A673 (cell line): Measurements from ENCODE around the gene PRKAG2. TPM values are rescaled to one million over a fixed set of nuclear protein-coding genes. Genes with fewer than 3 reads are reported as not detected.

Source experiments
- BruUV-seq: library from RNA; stranded (reverse); fragments of 400-500 nt; replicated peaks from 2 replicates; lab custom pipeline; 2021; lab: Mats Ljungman, UMichigan
- CTCF ChIA-PET: fragments of 300-600 bp; sonication (Branson Sonifier 250); formaldehyde crosslinking; loops from one replicate; lab custom pipeline; 2022; ENCODE audit warnings: antibody characterized with exemption; lab: Charles Lee
- POLR2A ChIA-PET: fragments of 300-600 bp; sonication (Branson Sonifier 250); formaldehyde crosslinking; loops from one replicate; lab custom pipeline; 2022; ENCODE audit warnings: antibody characterized with exemption; ENCODE audit not compliant: low non-redundant PET; lab: Charles Lee
- DNase-seq: peaks from one replicate; pipeline ENCODE4 v3.0.0-alpha.2; 2015; ENCODE audit warnings: low spot score
- H3K27ac ChIP-seq: fragments of 200-600 bp; sonication (generic); 2 replicates; pipeline ENCODE4 v1.5.1; 2016; ENCODE audit warnings: mixed run types, low read depth, mild to moderate bottlenecking, mixed read lengths, antibody characterized with exemption, low read length; ENCODE audit not compliant: poor library complexity, severe bottlenecking
- H3K27me3 ChIP-seq: fragments of 200-600 bp; sonication (generic); replicated peaks from 2 replicates; pipeline ENCODE4 v1.6.1; 2017; ENCODE audit warnings: mixed run types, low read depth, mild to moderate bottlenecking, mixed read lengths, antibody characterized with exemption, low read length; ENCODE audit not compliant: insufficient read depth, poor library complexity
- H3K36me3 ChIP-seq: fragments of 200-600 bp; sonication (generic); 2 replicates; pipeline ENCODE4 v1.6.1; 2016; ENCODE audit warnings: mixed run types, mild to moderate bottlenecking, mixed read lengths, antibody characterized with exemption, low read length; ENCODE audit not compliant: insufficient read depth, poor library complexity, severe bottlenecking
- H3K4me1 ChIP-seq: fragments of 200-600 bp; sonication (generic); 2 replicates; pipeline ENCODE4 v1.6.1; 2017; ENCODE audit warnings: mixed run types, mild to moderate bottlenecking, mixed read lengths, antibody characterized with exemption, low read length; ENCODE audit not compliant: insufficient read depth, poor library complexity, severe bottlenecking
- H3K4me3 ChIP-seq: fragments of 200-600 bp; sonication (generic); 2 replicates; pipeline ENCODE4 v1.5.1; 2016; ENCODE audit warnings: low read depth, mixed run types, mild to moderate bottlenecking, mixed read lengths, low read length; ENCODE audit not compliant: poor library complexity, severe bottlenecking
- H3K9me3 ChIP-seq: fragments of 200-600 bp; sonication (generic); 2 replicates; pipeline ENCODE4 v1.6.1; 2016; ENCODE audit warnings: mixed run types, low read depth, mild to moderate bottlenecking, mixed read lengths, antibody characterized with exemption, low read length; ENCODE audit not compliant: poor library complexity, severe bottlenecking
- CTCF ChIP-seq: fragments of 300-800, 200-600 bp; sonication (generic); conservative IDR thresholded peaks from 2 replicates; pipeline ENCODE4 v1.5.1; 2017; ENCODE audit warnings: low read depth, mild to moderate bottlenecking, antibody characterized with exemption, low read length, moderate library complexity, mixed read lengths
- EZH2 ChIP-seq: fragments of 200-600 bp; sonication (generic); IDR thresholded peaks from 2 replicates; pipeline ENCODE4 v1.6.1; 2017; ENCODE audit warnings: borderline replicate concordance, low read depth, mild to moderate bottlenecking, mixed read lengths, antibody characterized with exemption, low read length; ENCODE audit not compliant: poor library complexity, severe bottlenecking
- intact Hi-C: fragments of 100-400 bp; cut with micrococcal nuclease; formaldehyde crosslinking; loops from one replicate; pipeline ENCODE4 v1.10.0; 2022; ENCODE audit not compliant: unreplicated experiment
- total RNA-seq: library from RNA; stranded (reverse); gene quantifications from 2 replicates; pipeline ENCODE4 v1.2.3, GENCODE V29; 2021

The PRKAG2 gene
- total RNA-seq, 1 experiment from 2014 or later: 11.6 TPM

- BruUV-seq: no TSS peak
- H3K9me3 ChIP-seq: no peaks in the 10 kb centered on the region
- CTCF ChIA-PET: no interaction called here
- no peak for DNase-seq
- POLR2A ChIA-PET: no interaction called here
- no peak overlapping the region for H3K4me3 ChIP-seq
- no peaks in the 10 kb centered on the region for H3K36me3 ChIP-seq
- no peaks in the 10 kb centered on the region for H3K4me1 ChIP-seq
- intact Hi-C loops: no loop called here
- H3K27me3 ChIP-seq: no peaks in the 10 kb centered on the region
- TF ChIP-seq CTCF (no peak), EZH2 (no peak)
- no peak overlapping the region for H3K27ac ChIP-seq
These were observed 219.7 kb downstream of the PRKAG2 start for GRCh38 chr7:151657173-151657572.

GRCh38 chr7:151655555-151655954, 221.4 kb downstream of the PRKAG2 start:
- DNase-seq: no peak
- no peaks in the 10 kb centered on the region for H3K27me3 ChIP-seq

GRCh38 chr7:151652111-151652510, 224.8 kb downstream of the PRKAG2 start:
- no TSS peak for BruUV-seq
- no peaks in the 10 kb centered on the region for H3K9me3 ChIP-seq
- peaks cover 19% of the 10 kb centered on the region for H3K4me1 ChIP-seq
- H3K27ac ChIP-seq: no peak overlapping the region
- POLR2A ChIA-PET: no interaction called here
- no peak overlapping the region for H3K4me3 ChIP-seq
- DNase-seq: no peak
- no peak for TF ChIP-seq CTCF
- TF ChIP-seq EZH2: no peak
- H3K27me3 ChIP-seq: no peaks in the 10 kb centered on the region
- CTCF ChIA-PET: no interaction called here
- intact Hi-C loops: no loop called here
- no peaks in the 10 kb centered on the region for H3K36me3 ChIP-seq

More at GRCh38 chr7:151655555-151655954, 221.4 kb downstream of the PRKAG2 start:
- H3K4me1 ChIP-seq: peaks cover 12% of the 10 kb centered on the region
- POLR2A ChIA-PET: no interaction called here
- no peaks in the 10 kb centered on the region for H3K36me3 ChIP-seq
- H3K4me3 ChIP-seq: no peak overlapping the region
- intact Hi-C loops: no loop called here
- no peaks in the 10 kb centered on the region for H3K9me3 ChIP-seq
- no TSS peak for BruUV-seq
- CTCF ChIA-PET: no interaction called here
- TF ChIP-seq EZH2 (no peak), CTCF (no peak)
- no peak overlapping the region for H3K27ac ChIP-seq
